ENCODE data around the gene NXPH3. TPM values are rescaled to one million over a fixed set of nuclear protein-coding genes. Genes with fewer than 3 reads are reported as not detected.

Gene NXPH3
- total RNA-seq: not detected in 2 replicates

DNA sequence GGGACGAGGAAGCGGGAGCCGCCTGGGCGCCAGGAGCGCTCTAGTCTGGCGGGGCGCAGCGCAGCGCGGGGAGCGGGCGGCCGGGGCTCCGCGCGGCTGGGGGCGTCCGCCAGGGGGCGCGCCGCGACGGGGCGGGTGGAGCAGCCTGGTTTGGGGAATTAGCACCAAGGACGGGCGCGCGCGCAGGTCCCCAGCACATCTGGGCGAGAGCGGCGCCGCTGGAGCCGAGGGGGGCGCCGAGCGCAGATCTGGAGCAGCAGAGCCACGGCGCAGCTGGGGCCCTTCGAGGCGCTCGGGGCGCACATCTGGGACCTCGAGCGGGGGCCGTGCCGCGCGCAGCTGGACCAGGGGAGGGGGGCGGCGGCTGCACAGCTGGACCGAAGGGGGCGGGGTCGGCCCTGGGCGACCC is at the start of gene NXPH3:
Gene NXPH3, plus strand, starts transcription at position 193 of the 409 bp plus-strand sequence. CDS start 349 bp downstream, outside the sequence.
- H3K4me1 Mint-ChIP-seq (ENCODE audit: low read depth): peaks cover 15% of the 10 kb centered on the region
- H3K4me3 Mint-ChIP-seq: peak within 1 kb of the TSS; percentile 64
- H3K27me3 Mint-ChIP-seq (ENCODE audit: insufficient read depth): peaks cover 62% of the 10 kb centered on the region
- intact Hi-C loops (cut with micrococcal nuclease): loop anchor here (1.0 kb wide), 1 partner anchor 120 kb away; no protein-coding TSS in a partner anchor
- no peaks in the 10 kb centered on the region for H3K36me3 Mint-ChIP-seq (ENCODE audit: low read depth)
- H3K27ac Mint-ChIP-seq: no peak within 1 kb of the TSS
- peak; percentile 66 for DNase-seq (ENCODE audit: low spot score)
- no peaks in the 10 kb centered on the region for H3K9me3 Mint-ChIP-seq

DNA sequence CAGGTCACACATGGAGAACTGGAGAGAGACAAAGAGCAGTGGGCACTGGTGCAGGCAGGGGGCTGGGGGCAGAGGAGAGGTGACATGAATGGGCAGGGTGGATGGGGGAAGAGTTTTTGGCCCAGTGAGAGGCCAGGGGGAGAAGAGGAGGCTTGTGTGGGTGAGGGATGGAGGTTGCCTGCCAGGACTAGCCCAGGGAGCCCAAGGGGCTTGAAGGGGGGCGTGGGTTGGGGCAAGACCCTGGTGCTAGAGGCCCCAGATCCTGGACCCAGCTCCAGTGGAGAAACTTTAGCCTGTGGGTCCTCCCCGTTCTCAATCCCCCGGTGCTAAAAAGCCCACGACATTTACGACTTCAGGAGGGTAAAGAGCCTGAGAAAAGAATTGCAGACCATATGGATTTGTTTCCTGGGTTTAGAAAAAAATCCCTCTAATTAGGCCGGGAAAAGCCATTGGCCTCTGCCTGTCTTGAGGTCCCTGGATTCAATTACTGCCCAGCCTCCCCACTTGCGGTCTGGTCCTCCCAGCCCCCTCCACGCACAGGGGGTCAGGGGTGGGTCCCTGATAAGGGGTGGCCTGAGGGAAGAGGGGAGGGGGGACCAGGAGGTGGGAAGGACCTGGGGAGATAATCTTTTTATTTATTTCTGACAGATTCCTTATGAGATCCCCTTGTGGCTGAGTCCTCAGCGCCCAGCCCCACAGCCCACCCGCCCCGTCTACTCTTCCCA is 47.6 kb upstream of the NXPH3 start:
- Mint-ChIP-seq H3K4me3 (no peak overlapping the region), H3K9me3 (no peaks in the 10 kb centered on the region), H3K27me3 (ENCODE audit: insufficient read depth) (peaks cover 14% of the 10 kb centered on the region), H3K4me1 (ENCODE audit: low read depth) (no peaks in the 10 kb centered on the region), H3K27ac (no peak overlapping the region), H3K36me3 (ENCODE audit: low read depth) (no peaks in the 10 kb centered on the region)
- intact Hi-C loops (cut with micrococcal nuclease): no loop called here
- no peak for DNase-seq (ENCODE audit: low spot score)

DNA sequence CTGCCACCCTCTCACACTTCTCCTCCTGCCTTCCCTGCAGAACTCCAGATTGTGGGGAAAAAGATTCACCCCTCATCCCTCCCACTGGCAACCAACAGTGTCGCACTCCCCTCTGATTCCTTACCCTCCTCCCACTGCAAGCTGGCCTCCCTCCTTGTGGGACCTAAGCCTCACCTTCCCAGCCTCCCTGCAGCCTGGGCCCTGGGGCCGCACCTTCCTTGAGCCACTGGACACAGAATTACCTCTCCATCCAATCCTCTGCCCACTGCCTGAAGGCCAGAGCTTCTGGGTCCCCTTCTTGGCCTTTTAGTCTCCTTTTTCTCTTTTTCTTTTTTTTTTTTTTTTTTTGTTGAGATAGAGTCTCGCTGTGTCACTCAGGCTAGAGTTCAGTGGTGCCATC is 46.7 kb upstream of the NXPH3 start:
- Mint-ChIP-seq H3K27ac (no peak overlapping the region), H3K4me1 (ENCODE audit: low read depth) (no peaks in the 10 kb centered on the region), H3K9me3 (no peaks in the 10 kb centered on the region), H3K36me3 (ENCODE audit: low read depth) (no peaks in the 10 kb centered on the region), H3K4me3 (no peak overlapping the region), H3K27me3 (ENCODE audit: insufficient read depth) (peaks cover 17% of the 10 kb centered on the region)
- DNase-seq (ENCODE audit: low spot score): no peak
- intact Hi-C loops (cut with micrococcal nuclease): no loop called here

DNA sequence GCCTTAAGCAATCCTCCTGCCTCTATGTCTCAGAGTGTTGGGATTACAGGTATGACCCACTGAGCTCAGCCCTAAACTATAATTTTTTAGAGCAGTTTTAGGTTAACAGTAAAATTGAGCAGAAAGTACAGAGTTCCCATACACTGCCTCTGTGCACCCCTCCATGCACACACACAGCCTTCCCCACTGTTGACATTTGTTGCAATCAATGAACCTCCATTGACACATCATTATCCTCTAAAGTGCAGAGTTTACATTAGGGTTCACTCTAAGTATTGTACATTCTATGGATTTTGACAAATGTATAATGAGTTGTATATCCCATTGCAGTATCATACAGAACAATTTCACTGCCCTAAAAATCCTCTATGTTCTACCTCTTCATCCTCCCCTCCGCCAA is 45.6 kb upstream of the NXPH3 start:
- intact Hi-C loops (cut with micrococcal nuclease): no loop called here
- DNase-seq (ENCODE audit: low spot score): no peak
- Mint-ChIP-seq H3K27ac (no peak overlapping the region), H3K9me3 (no peaks in the 10 kb centered on the region), H3K27me3 (ENCODE audit: insufficient read depth) (peaks cover 21% of the 10 kb centered on the region), H3K4me1 (ENCODE audit: low read depth) (no peaks in the 10 kb centered on the region), H3K36me3 (ENCODE audit: low read depth) (no peaks in the 10 kb centered on the region), H3K4me3 (no peak overlapping the region)

DNA sequence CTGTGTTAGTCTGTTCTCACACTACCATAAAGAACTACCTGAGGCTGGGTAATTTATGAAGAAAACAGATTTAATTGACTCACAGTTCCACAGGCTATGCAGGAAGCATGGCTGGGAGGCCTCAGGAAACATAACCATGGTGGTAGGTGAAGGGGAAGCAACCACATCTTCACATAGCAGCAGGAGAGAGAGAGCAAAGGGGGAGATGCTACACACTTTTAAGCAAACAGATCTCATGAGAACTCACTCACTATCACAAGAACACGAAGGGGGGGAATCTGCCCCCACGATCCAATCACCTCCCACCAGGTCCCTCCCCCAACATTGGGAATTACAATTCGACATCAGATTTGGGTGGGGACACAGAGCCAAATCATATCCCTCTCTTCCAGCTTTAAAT is 31.8 kb upstream of the NXPH3 start:
- DNase-seq (ENCODE audit: low spot score): no peak
- Mint-ChIP-seq H3K4me1 (ENCODE audit: low read depth) (no peaks in the 10 kb centered on the region), H3K9me3 (peaks cover 14% of the 10 kb centered on the region), H3K4me3 (no peak overlapping the region), H3K27me3 (ENCODE audit: insufficient read depth) (peaks cover 19% of the 10 kb centered on the region), H3K27ac (no peak overlapping the region), H3K36me3 (ENCODE audit: low read depth) (no peaks in the 10 kb centered on the region)
- intact Hi-C loops (cut with micrococcal nuclease): no loop called here

DNA sequence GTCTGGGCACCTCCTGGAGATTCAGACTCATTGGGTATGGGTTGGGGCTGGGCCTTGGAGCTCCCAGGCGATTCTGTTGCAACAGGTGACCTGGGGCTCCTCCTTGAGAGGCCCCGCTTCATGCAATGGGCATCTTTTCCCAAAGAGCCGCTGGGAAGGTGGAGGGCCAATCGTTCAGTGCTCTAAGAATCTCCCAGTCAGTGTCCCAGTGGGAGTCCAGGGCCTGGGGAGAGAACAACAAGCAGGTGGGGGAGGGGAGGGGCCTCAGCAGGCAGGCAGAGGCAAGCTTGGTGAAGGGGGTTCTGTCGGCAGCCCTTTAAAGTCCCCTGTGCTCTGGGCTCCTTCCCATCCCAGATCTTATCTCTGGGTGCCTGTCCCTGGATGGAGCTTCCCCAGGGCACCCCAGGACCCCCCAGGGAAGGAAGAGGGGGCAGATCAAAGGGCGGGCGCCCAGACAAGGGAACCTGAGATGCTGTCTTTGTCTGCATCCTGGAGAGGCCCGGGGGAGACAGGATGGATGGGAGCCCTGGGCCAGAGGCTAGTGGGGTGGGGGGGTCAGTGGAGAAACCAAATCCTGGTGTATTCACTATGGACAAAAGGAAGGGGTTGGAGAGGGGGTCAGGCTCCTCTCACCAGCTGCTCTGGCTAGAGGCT is 30.5 kb upstream of the NXPH3 start:
- Mint-ChIP-seq H3K4me1 (ENCODE audit: low read depth) (no peaks in the 10 kb centered on the region), H3K9me3 (peaks cover 14% of the 10 kb centered on the region), H3K4me3 (no peak overlapping the region), H3K36me3 (ENCODE audit: low read depth) (no peaks in the 10 kb centered on the region), H3K27me3 (ENCODE audit: insufficient read depth) (peaks cover 17% of the 10 kb centered on the region), H3K27ac (no peak overlapping the region)
- DNase-seq (ENCODE audit: low spot score): no peak
- intact Hi-C loops (cut with micrococcal nuclease): no loop called here

DNA sequence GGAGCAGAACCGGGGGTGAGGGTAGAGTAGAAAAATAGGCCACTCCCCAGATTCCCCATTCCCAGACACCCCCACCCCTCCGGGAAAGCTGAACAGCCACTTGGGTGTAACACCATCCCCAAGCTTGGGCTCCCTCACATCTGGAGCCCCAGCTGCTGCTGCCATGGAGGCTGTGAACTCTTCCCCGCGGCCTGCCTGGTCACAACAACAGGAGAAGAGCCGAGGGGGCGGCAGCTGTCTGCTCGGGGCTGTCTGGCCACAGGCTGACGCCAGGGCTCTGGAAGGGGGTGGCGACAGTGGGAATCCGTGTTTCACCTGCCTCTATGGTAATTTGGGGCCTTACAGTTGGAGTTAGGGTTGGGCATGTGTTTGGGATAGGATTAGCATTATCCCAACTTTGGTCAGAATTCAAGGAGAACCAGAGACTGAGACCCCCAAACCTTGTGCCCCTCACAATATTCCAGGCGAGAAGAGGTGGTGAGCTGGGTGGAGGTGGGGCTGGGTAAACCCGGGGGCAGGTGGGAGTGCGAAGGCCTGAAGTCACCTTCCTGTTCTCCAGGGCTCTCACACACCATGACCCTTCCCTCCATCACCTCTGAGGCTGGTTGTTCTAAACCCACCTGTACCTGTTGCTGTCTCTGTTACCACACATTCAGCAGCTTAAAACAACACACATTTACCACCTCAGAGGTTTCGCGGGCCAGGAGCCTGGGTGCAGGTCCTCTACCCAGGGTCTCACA is 29.7 kb upstream of the NXPH3 start:
- peaks cover 14% of the 10 kb centered on the region for H3K9me3 Mint-ChIP-seq
- no peak for DNase-seq (ENCODE audit: low spot score)
- H3K27me3 Mint-ChIP-seq (ENCODE audit: insufficient read depth): peaks cover 11% of the 10 kb centered on the region
- H3K4me1 Mint-ChIP-seq (ENCODE audit: low read depth): no peaks in the 10 kb centered on the region
- intact Hi-C loops (cut with micrococcal nuclease): no loop called here
- H3K27ac Mint-ChIP-seq: no peak overlapping the region
- no peak overlapping the region for H3K4me3 Mint-ChIP-seq
- H3K36me3 Mint-ChIP-seq (ENCODE audit: low read depth): no peaks in the 10 kb centered on the region

DNA sequence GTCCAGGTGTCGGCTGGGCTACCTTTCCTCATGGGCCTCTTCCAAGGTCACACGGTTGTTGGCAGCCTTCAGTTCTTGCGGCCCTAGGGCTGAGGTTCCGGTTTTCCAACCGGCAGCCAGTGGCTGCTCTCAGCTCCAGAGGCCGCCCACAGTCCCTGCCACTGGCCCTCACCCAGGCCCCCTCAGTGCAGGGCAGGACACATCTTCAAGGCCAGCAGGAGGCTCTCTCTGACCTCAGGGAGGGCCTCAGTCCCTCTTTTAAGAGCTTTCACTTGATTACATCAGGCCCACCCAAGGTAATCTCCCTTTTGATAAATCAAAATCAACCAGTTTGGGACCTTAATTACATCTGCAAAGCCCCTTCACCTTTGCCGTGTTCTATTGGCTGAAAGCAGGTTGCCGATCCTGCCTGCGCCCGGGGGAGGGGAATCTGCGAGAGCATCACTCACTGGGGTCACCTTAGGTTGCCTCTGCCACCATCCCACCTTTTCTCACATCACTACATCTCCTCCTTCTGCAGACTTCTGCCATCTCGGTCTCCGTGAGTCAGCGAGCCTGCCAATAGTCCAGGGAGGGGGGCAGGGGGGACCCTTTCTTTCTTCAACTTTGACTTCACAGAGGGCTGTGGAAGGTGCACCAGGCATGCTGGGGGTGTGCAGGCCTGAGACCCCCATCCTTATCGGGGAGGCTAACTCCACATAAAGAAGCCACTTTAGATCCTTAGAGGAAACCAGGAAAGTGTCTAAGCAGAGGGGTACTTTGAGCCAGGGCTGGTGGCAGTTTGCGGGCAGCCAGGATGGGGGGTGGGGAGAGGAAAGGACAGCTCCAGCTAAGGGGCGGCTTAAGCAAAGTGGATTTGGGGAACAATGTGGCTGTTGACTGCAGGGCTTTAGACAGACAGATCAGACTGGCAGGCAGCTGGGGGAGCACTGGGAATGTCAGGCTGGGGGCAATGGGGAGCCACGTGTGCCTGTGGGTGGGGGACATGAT is 28.8 kb upstream of the NXPH3 start:
- H3K9me3 Mint-ChIP-seq: peaks cover 14% of the 10 kb centered on the region
- no peak for DNase-seq (ENCODE audit: low spot score)
- intact Hi-C loops (cut with micrococcal nuclease): no loop called here
- H3K27me3 Mint-ChIP-seq (ENCODE audit: insufficient read depth): peaks cover 7% of the 10 kb centered on the region
- H3K4me3 Mint-ChIP-seq: no peak overlapping the region
- H3K36me3 Mint-ChIP-seq (ENCODE audit: low read depth): no peaks in the 10 kb centered on the region
- no peaks in the 10 kb centered on the region for H3K4me1 Mint-ChIP-seq (ENCODE audit: low read depth)
- no peak overlapping the region for H3K27ac Mint-ChIP-seq

DNA sequence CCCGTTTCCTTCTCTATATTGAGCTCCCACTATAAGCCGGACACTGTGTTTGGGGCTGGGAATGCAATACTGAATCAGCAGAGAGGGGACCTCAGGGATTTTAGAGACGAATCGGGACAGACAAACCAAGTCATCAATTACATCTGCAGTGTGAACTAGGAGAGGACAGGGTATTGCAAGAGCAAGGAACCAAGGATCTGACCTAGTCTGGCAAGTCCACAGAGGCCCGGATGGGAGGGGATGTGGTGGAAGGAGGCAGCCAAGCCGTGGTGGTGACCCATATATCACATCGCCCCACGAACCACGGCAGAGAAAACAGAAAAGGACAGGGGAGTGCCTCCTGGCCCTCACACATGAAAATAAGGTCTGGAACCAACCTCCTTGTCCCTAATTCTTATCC is 28.1 kb upstream of the NXPH3 start:
- no peak for DNase-seq (ENCODE audit: low spot score)
- H3K27me3 Mint-ChIP-seq (ENCODE audit: insufficient read depth): peaks cover 7% of the 10 kb centered on the region
- H3K9me3 Mint-ChIP-seq: peaks cover 14% of the 10 kb centered on the region
- H3K4me3 Mint-ChIP-seq: no peak overlapping the region
- H3K36me3 Mint-ChIP-seq (ENCODE audit: low read depth): no peaks in the 10 kb centered on the region
- H3K27ac Mint-ChIP-seq: no peak overlapping the region
- no peaks in the 10 kb centered on the region for H3K4me1 Mint-ChIP-seq (ENCODE audit: low read depth)
- intact Hi-C loops (cut with micrococcal nuclease): no loop called here

DNA sequence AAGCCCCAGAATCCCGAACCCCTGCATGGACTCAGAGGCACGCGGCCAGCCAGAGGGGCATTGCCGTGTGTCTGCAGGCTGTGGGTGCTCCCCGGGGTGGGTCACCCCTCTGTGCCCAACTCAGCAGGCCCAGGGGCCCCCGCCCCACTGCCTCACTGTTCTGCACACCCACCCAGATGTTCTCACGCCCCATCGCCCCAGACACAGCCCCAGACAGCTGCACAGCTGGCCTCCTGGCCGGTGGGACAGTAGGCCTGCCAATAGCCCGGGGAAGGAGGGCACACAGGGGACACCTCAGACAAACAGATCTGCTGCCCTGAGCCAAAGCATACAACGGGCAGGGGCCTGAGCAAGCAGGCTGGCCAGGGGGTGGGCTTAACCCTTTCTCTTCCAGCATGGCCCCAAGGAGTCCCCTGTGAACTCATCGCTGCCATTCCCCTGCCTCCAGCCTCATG is 27.6 kb upstream of the NXPH3 start:
- peaks cover 7% of the 10 kb centered on the region for H3K27me3 Mint-ChIP-seq (ENCODE audit: insufficient read depth)
- H3K9me3 Mint-ChIP-seq: peaks cover 14% of the 10 kb centered on the region

DNA sequence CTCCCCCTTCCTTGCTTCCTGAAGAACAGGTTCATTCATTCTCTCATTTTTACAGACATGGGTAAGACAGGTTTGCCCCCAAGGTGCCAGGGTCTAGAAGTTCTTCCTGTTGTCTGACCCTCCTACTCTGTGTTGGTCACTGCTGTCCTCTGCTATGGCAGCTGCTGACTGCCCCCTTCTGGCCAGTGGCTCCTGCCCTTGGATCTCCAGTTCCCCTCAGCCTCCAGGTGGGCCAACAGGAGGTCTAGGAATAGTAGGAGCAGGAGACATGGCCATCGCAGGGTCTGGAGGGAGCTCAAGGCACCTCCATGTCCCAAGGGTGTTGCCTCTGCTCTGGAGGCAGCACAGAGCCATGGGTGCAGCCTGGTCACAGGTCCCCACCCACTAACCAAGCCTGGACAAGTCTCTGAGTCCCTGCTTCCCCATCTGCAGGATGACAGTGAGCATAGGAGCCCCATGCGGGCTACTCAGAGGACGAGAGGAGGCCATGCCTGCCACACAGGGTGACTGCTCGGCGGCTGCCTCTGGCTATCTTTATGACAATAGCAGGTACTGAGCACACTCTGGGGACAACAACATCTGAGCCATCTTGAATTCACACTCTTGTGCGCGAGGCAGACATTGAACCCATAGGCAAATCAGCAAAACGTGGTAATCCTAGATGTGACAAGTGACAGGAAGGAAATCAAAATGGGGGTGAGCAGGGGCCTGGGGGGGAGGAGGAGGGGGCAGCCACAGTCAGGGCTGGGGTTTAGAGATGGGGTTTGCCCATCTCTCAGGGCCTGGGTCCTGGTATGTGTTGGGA is 27.0 kb upstream of the NXPH3 start:
- Mint-ChIP-seq H3K4me3 (no peak overlapping the region), H3K27me3 (ENCODE audit: insufficient read depth) (peaks cover 4% of the 10 kb centered on the region), H3K36me3 (ENCODE audit: low read depth) (no peaks in the 10 kb centered on the region), H3K4me1 (ENCODE audit: low read depth) (no peaks in the 10 kb centered on the region), H3K27ac (no peak overlapping the region), H3K9me3 (peaks cover 8% of the 10 kb centered on the region)
- DNase-seq (ENCODE audit: low spot score): no peak
- intact Hi-C loops (cut with micrococcal nuclease): no loop called here

More for the DNA sequence above, 27.6 kb upstream of the NXPH3 start:
- Mint-ChIP-seq H3K4me3 (no peak overlapping the region), H3K36me3 (ENCODE audit: low read depth) (no peaks in the 10 kb centered on the region), H3K27ac (no peak overlapping the region), H3K4me1 (ENCODE audit: low read depth) (no peaks in the 10 kb centered on the region)
- DNase-seq (ENCODE audit: low spot score): no peak
- intact Hi-C loops (cut with micrococcal nuclease): no loop called here

DNA sequence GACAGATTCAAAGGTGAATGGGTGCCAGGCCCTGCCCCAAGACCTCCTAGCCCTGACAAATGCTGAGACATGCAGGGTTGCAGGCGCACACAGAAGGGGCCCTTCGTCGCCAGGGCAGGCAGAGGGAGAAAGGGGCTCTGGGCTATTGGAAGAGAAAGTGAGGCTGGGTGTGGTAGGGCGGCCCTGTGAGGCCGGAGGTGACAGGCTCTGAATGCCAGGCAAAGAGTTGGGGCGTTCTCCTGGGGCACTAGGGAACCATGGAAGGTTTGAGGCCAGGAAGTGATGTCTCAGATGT is 26.4 kb upstream of the NXPH3 start:
- H3K27ac Mint-ChIP-seq: no peak overlapping the region
- H3K4me1 Mint-ChIP-seq (ENCODE audit: low read depth): no peaks in the 10 kb centered on the region
- H3K9me3 Mint-ChIP-seq: peaks cover 2% of the 10 kb centered on the region
- H3K36me3 Mint-ChIP-seq (ENCODE audit: low read depth): no peaks in the 10 kb centered on the region
- H3K4me3 Mint-ChIP-seq: no peak overlapping the region
- intact Hi-C loops (cut with micrococcal nuclease): no loop called here
- H3K27me3 Mint-ChIP-seq (ENCODE audit: insufficient read depth): no peaks in the 10 kb centered on the region
- DNase-seq (ENCODE audit: low spot score): no peak

Measured in activated T-helper 1 cell treated with anti-CD3 and anti-CD28 coated beads, Interleukin-12 subunit alpha, Interleukin-12 subunit beta, Interleukin-2, Interleukin-4 antibody, amounts not matched to agents 30 ng/mL and 10 ng/mL and 1 ng/mL, durations not matched to agents 14 hours and 24 hours and 36 hours (primary cell).